GM12878 (cell line): ENCODE data around the gene PARD6A.

Source experiments
- CTCF ChIP-seq, 3 experiments: IDR thresholded peaks in 2 of 3; conservative IDR thresholded peaks in 1 of 3; 2 replicates each; pipeline ENCODE4 v1.5.1; 2011; ENCODE audit warnings: low read depth in 3 of 3, low read length in 3 of 3, mild to moderate bottlenecking in 3 of 3, control low read depth in 2 of 3, moderate library complexity in 2 of 3, inconsistent platforms in 1 of 3, mixed read lengths in 1 of 3; ENCODE audit not compliant: control insufficient read depth in 2 of 3, insufficient read depth in 1 of 3; ENCODE audit errors: extremely low read depth in 1 of 3
- EP300 ChIP-seq, 2 experiments: fragments of 150-350 bp in 1 of 2; IDR thresholded peaks; 2 replicates each; pipeline ENCODE4 v1.6.1; 2011 to 2012; ENCODE audit warnings: low read depth in 2 of 2, low read length in 2 of 2, borderline replicate concordance in 1 of 2, improper control_type of control experiment in 1 of 2, inconsistent platforms in 1 of 2; ENCODE audit not compliant: control insufficient read depth in 1 of 2
- KDM1A ChIP-seq: fragments of 200-600 bp; sonication (generic); IDR thresholded peaks from 2 replicates; pipeline ENCODE4 v1.6.1; 2016; ENCODE audit warnings: borderline replicate concordance
- MYC ChIP-seq: IDR thresholded peaks from 2 replicates; pipeline ENCODE4 v1.6.1; 2011; ENCODE audit warnings: mild to moderate bottlenecking, low read length, moderate library complexity, inconsistent platforms; ENCODE audit not compliant: insufficient read depth, insufficient replicate concordance, insufficient read length, severe bottlenecking
- NFYB ChIP-seq: IDR thresholded peaks from 2 replicates; pipeline ENCODE4 v1.6.1; 2011; ENCODE audit warnings: low read depth, mild to moderate bottlenecking, low read length, improper control_type of control experiment, moderate library complexity; ENCODE audit not compliant: insufficient read depth
- POLR2A ChIP-seq: IDR thresholded peaks from 2 replicates; pipeline ENCODE4 v1.6.1; 2011; ENCODE audit warnings: low read depth, mild to moderate bottlenecking, low read length
- RELA ChIP-seq: fragments of 450-650 bp; IDR thresholded peaks from 2 replicates; pipeline ENCODE4 v1.8.0; 2014; ENCODE audit warnings: borderline replicate concordance; ENCODE audit not compliant: partially characterized antibody
- REST ChIP-seq: IDR thresholded peaks from 2 replicates; pipeline ENCODE4 v1.6.1; 2012; ENCODE audit warnings: mild to moderate bottlenecking, low read depth, low read length
- SIN3A ChIP-seq: IDR thresholded peaks from 2 replicates; pipeline ENCODE4 v1.6.1; 2012; ENCODE audit warnings: low read depth, low read length, improper control_type of control experiment
- SMC3 ChIP-seq: IDR thresholded peaks from 2 replicates; pipeline ENCODE4 v1.6.1; 2011; ENCODE audit warnings: low read length, improper control_type of control experiment, borderline replicate concordance
- SP1 ChIP-seq: IDR thresholded peaks from one replicate; pipeline ENCODE4 v1.6.1; 2011; ENCODE audit warnings: low read depth, low read length
- TAF1 ChIP-seq: IDR thresholded peaks from 2 replicates; pipeline ENCODE4 v1.6.1; 2011; ENCODE audit warnings: mild to moderate bottlenecking, low read depth, low read length, borderline replicate concordance

DNA sequence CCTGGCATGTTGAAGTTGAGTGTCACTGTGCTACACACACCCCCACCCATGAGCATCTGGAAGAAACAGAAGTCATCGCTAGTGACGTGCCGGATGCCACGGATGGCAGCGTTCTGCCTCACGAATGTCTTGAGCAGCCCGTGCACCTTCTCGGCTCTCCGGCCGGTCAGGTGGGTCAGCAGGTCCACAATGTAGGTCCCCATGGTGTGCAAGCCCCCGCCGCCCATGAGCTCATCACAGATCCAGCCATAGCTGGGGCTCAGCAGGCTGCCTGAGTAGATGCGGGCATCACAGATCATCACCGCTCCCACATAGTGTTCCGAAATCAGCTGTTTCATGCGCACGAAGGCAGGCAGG lies 14.8 kb downstream of the PARD6A start:
- no peak for TF ChIP-seq CTCF (IDR thresholded peaks at IDR 0.05 in 2 of 3, conservative IDR thresholded peaks at IDR 0.05 in 1 of 3; ENCODE audit: control insufficient read depth in 2 of 3, extremely low read depth in 1 of 3, insufficient read depth in 1 of 3, low read depth in 3 of 3, low read length in 3 of 3)
- TF ChIP-seq TAF1: no peak
- TF ChIP-seq SMC3: no peak
- no peak for TF ChIP-seq REST
- TF ChIP-seq KDM1A: no peak
- no peak for TF ChIP-seq POLR2A
- TF ChIP-seq NFYB: no peak
- no peak for TF ChIP-seq SP1
- TF ChIP-seq SIN3A: no peak
- TF ChIP-seq MYC: no peak
- TF ChIP-seq RELA: no peak
- TF ChIP-seq EP300 (IDR thresholded peaks at IDR 0.05; ENCODE audit: borderline replicate concordance in 1 of 2, control insufficient read depth in 1 of 2, low read depth in 2 of 2, low read length in 2 of 2): no peak
